ENCODE data around the gene AKAP13. TPM values are rescaled to one million over a fixed set of nuclear protein-coding genes. Genes with fewer than 3 reads are reported as not detected.
A peak's percentile ranks its signal among the peaks of the same experiment; 100 is the strongest.

Gene AKAP13
- total and polyA plus RNA-seq, 7 donors = 21.6 to 142 (median 98.5) TPM

- 96 to 98% methylated on average over 2 of the region's 2 CpGs for WGBS, 2 donors
- H3K4me3 ChIP-seq = no peak overlapping the region
- H3K36me3 ChIP-seq = no peaks in the 10 kb centered on the region
- no peak overlapping the region for H3K27ac ChIP-seq
- H3K9me3 ChIP-seq = no peaks in the 10 kb centered on the region
- intact Hi-C loops (cut with DNase I) = no loop called here
- no peak for DNase-seq
- no peaks in the 10 kb centered on the region for H3K4me1 ChIP-seq
- no peaks in the 10 kb centered on the region for H3K27me3 ChIP-seq
- TF ChIP-seq POLR2A (IDR thresholded peaks at IDR 0.05) (no peak), EP300 (IDR thresholded peaks at IDR 0.05) (no peak), CTCF (IDR thresholded peaks at IDR 0.05) (no peak), POLR2AphosphoS5 (IDR thresholded peaks at IDR 0.05) (no peak)
Observed at GRCh38 chr15:85556618-85556895, 176.2 kb downstream of the AKAP13 start.

GRCh38 chr15:85557385-85557784 lies 177.0 kb downstream of the AKAP13 start:
- intact Hi-C loops (cut with DNase I) = no loop called here
- 82 to 91% methylated on average over 6 of the region's 6 CpGs for whole genome bisulfite sequencing, 2 donors
- TF ChIP-seq CTCF (IDR thresholded peaks at IDR 0.05) = no peak

GRCh38 chr15:85558848-85559247 lies 178.4 kb downstream of the AKAP13 start:
- H3K4me1 ChIP-seq = peaks cover 0 to 10% (median 0%) of the 10 kb centered on the region in 4 donors
- no peak for DNase-seq
- no peaks in the 10 kb centered on the region for H3K36me3 ChIP-seq
- H3K9me3 ChIP-seq = no peaks in the 10 kb centered on the region
- peak overlapping the region in 1 of 4 donors; percentile 1 for H3K27ac ChIP-seq
- no peak overlapping the region for H3K4me3 ChIP-seq
- TF ChIP-seq POLR2AphosphoS5 (IDR thresholded peaks at IDR 0.05) = no peak
- TF ChIP-seq POLR2A (IDR thresholded peaks at IDR 0.05) = no peak
- no peak for TF ChIP-seq EP300 (IDR thresholded peaks at IDR 0.05)
- TF ChIP-seq CTCF (IDR thresholded peaks at IDR 0.05) = no peak
- intact Hi-C loops (cut with DNase I) = no loop called here
- 65 to 77% methylated on average over 5 of the region's 5 CpGs for WGBS, 2 donors
- no peaks in the 10 kb centered on the region for H3K27me3 ChIP-seq

More at GRCh38 chr15:85557385-85557784, 177.0 kb downstream of the AKAP13 start:
- Histone ChIP-seq H3K27me3 (no peaks in the 10 kb centered on the region), H3K36me3 (no peaks in the 10 kb centered on the region), H3K4me1 (no peaks in the 10 kb centered on the region), H3K27ac (no peak overlapping the region), H3K9me3 (no peaks in the 10 kb centered on the region), H3K4me3 (no peak overlapping the region)
- DNase-seq = no peak

- WGBS, 2 donors = 93 to 97% methylated on average over 7 of the region's 7 CpGs
- no peak for TF ChIP-seq POLR2A (IDR thresholded peaks at IDR 0.05)
- TF ChIP-seq CTCF (IDR thresholded peaks at IDR 0.05) = no peak
- TF ChIP-seq POLR2AphosphoS5 (IDR thresholded peaks at IDR 0.05) = no peak
- TF ChIP-seq EP300 (IDR thresholded peaks at IDR 0.05) = no peak
- Histone ChIP-seq H3K36me3 (no peaks in the 10 kb centered on the region), H3K27me3 (no peaks in the 10 kb centered on the region), H3K4me1 (peaks cover 0 to 11% (median 0%) of the 10 kb centered on the region in 4 donors), H3K27ac (peak overlapping the region in 1 of 4 donors; percentile 1), H3K9me3 (no peaks in the 10 kb centered on the region), H3K4me3 (no peak overlapping the region)
- intact Hi-C loops (cut with DNase I) = no loop called here
- DNase-seq = no peak
Observed at GRCh38 chr15:85559530-85559929, 179.1 kb downstream of the AKAP13 start.

GRCh38 chr15:85562824-85563223 lies 182.4 kb downstream of the AKAP13 start:
- WGBS, 2 donors = 55 to 87% methylated on average over 6 of the region's 6 CpGs
- H3K9me3 ChIP-seq = no peaks in the 10 kb centered on the region
- peak overlapping the region in 1 of 4 donors; percentile 34 for H3K27ac ChIP-seq
- peaks cover 0 to 11% (median 0%) of the 10 kb centered on the region in 4 donors for H3K4me1 ChIP-seq
- no peaks in the 10 kb centered on the region for H3K36me3 ChIP-seq
- TF ChIP-seq EP300 (IDR thresholded peaks at IDR 0.05) (no peak), CTCF (IDR thresholded peaks at IDR 0.05) (no peak), POLR2A (IDR thresholded peaks at IDR 0.05) (no peak), POLR2AphosphoS5 (IDR thresholded peaks at IDR 0.05) (no peak)
- H3K27me3 ChIP-seq = no peaks in the 10 kb centered on the region
- no peak for DNase-seq
- no peak overlapping the region for H3K4me3 ChIP-seq
- intact Hi-C loops (cut with DNase I) = no loop called here
